Peyer's patch (tissue), 4 donors: ENCODE results near the gene TCF23. TPM values are rescaled to one million over a fixed set of nuclear protein-coding genes. Genes with fewer than 3 reads are reported as not detected.
"Not testable (repeated sequence)": the region's sequence is repeated elsewhere in the genome, so short reads cannot be mapped to it uniquely, and the experiment has no call there.

Experiments used
- DNase-seq, 3 donors: peaks; one replicate each; pipeline ENCODE4 v3.0.0-alpha.2; 2017 to 2019
- H3K27ac ChIP-seq, 4 donors: fragments of 200-600 bp; sonication (generic); one replicate each; pipeline ENCODE4 v1.5.1; 2016 to 2019
- H3K27me3 ChIP-seq, 2 donors: fragments of 200-600 bp; sonication (generic); one replicate each; pipeline ENCODE4 v1.5.1; 2019
- H3K36me3 ChIP-seq, 3 donors: fragments of 200-600 bp; sonication (generic); one replicate each; pipeline ENCODE4 v1.5.1; 2016 to 2019
- H3K4me1 ChIP-seq, 4 donors: fragments of 200-600 bp; sonication (generic); one replicate each; pipeline ENCODE4 v1.5.1; 2016 to 2019
- H3K4me3 ChIP-seq, 4 donors: fragments of 200-600 bp; sonication (generic); 1 replicate in 3 of 4; 2 replicates in 1 of 4; pipeline ENCODE4 v1.5.1; 2016 to 2019; ENCODE audit warnings: mild to moderate bottlenecking in 1 of 4
- H3K9me3 ChIP-seq, 4 donors: fragments of 200-600 bp; sonication (generic); one replicate each; pipeline ENCODE4 v1.5.1; 2016 to 2019; ENCODE audit warnings: mild to moderate bottlenecking in 1 of 4
- POLR2A ChIP-seq, 2 donors: fragments of 450-650 bp; IDR thresholded peaks; one replicate each; pipeline ENCODE4 v1.5.1; 2017; ENCODE audit warnings: antibody characterized with exemption in 2 of 2, mild to moderate bottlenecking in 2 of 2, moderate library complexity in 2 of 2
- total RNA-seq, 4 donors: library from RNA; depleted of rRNA; stranded (reverse); fragments of >200 nt; gene quantifications; one replicate each; pipeline ENCODE4 v1.1.0, GENCODE V29; 2016
- TF ChIP-seq, protein P1 (sequence below), 6 experiments: fragments of 450-650 bp in 4 of 6; fragments of 200-600 bp in 2 of 6; sonication (generic) in 1 of 6; IDR thresholded peaks; one replicate each; pipeline ENCODE4 v1.5.1; 2017 to 2019; ENCODE audit warnings: antibody characterized with exemption in 6 of 6, mild to moderate bottlenecking in 3 of 6, moderate library complexity in 1 of 6

Gene TCF23
- total RNA-seq, 4 donors from 2014 or later = not detected

- Histone ChIP-seq H3K36me3 (no peaks in the 10 kb centered on the region), H3K4me3 (no peak overlapping the region), H3K27ac (peak overlapping the region in 1 of 4 donors; percentile 11), H3K4me1 (peaks cover 0 to 9% (median 1%) of the 10 kb centered on the region in 4 donors), H3K27me3 (no peaks in the 10 kb centered on the region), H3K9me3 (no peaks in the 10 kb centered on the region)
- no peak for DNase-seq
- no peak for TF ChIP-seq POLR2A (IDR thresholded peaks at IDR 0.05)
- TF ChIP-seq, protein P1, sequence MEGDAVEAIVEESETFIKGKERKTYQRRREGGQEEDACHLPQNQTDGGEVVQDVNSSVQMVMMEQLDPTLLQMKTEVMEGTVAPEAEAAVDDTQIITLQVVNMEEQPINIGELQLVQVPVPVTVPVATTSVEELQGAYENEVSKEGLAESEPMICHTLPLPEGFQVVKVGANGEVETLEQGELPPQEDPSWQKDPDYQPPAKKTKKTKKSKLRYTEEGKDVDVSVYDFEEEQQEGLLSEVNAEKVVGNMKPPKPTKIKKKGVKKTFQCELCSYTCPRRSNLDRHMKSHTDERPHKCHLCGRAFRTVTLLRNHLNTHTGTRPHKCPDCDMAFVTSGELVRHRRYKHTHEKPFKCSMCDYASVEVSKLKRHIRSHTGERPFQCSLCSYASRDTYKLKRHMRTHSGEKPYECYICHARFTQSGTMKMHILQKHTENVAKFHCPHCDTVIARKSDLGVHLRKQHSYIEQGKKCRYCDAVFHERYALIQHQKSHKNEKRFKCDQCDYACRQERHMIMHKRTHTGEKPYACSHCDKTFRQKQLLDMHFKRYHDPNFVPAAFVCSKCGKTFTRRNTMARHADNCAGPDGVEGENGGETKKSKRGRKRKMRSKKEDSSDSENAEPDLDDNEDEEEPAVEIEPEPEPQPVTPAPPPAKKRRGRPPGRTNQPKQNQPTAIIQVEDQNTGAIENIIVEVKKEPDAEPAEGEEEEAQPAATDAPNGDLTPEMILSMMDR (IDR thresholded peaks at IDR 0.05) = no peak
Observed at GRCh38 chr2:27164960-27165763, 16.4 kb downstream of the TCF23 start.

- H3K27me3 ChIP-seq = no peaks in the 10 kb centered on the region
- H3K4me1 ChIP-seq = peaks cover 0 to 16% (median 1%) of the 10 kb centered on the region in 4 donors
- no peaks in the 10 kb centered on the region for H3K36me3 ChIP-seq
- no peak overlapping the region for H3K4me3 ChIP-seq
- H3K9me3 ChIP-seq = no peaks in the 10 kb centered on the region
- no peak overlapping the region for H3K27ac ChIP-seq
- TF ChIP-seq, protein P1 (IDR thresholded peaks at IDR 0.05) = no peak
- TF ChIP-seq POLR2A (IDR thresholded peaks at IDR 0.05) = no peak
- DNase-seq = no peak
Observed at GRCh38 chr2:27170581-27171337, 22.0 kb downstream of the TCF23 start.

- Histone ChIP-seq H3K27me3 (no peaks in the 10 kb centered on the region), H3K9me3 (no peaks in the 10 kb centered on the region), H3K36me3 (no peaks in the 10 kb centered on the region), H3K4me1 (peaks cover 0 to 16% (median 1%) of the 10 kb centered on the region in 4 donors), H3K4me3 (no peak overlapping the region), H3K27ac (no peak overlapping the region)
- TF ChIP-seq, protein P1 (IDR thresholded peaks at IDR 0.05) = no peak
- no peak for TF ChIP-seq POLR2A (IDR thresholded peaks at IDR 0.05)
- DNase-seq = no peak
Observed at GRCh38 chr2:27171351-27171848, 22.6 kb downstream of the TCF23 start.

DNA sequence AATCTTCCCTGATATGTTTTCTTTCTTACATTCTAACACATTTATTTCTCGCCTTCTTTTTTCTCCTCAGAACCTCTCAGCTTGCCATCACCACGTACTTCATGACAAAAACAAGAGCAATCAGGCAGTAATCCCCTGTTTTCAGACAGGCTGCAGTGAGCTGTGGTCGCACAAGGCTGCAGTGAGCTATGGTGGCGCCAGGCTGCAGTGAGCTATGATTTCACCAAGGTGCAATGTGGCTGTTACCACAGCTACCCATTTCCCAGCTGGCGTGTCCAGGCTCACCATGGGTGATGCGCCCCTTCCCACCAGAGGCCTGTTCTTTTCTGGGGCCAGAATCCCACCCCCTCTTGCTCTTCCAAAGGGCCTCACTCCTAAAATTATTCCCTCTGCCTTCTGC, 25.8 kb downstream of the TCF23 start:
- no peak for DNase-seq
- Histone ChIP-seq H3K9me3 (no peaks in the 10 kb centered on the region), H3K4me3 (no peak overlapping the region), H3K36me3 (no peaks in the 10 kb centered on the region), H3K27ac (no peak overlapping the region), H3K27me3 (no peaks in the 10 kb centered on the region), H3K4me1 (peaks cover 0 to 12% (median 1%) of the 10 kb centered on the region in 4 donors)
- TF ChIP-seq, protein P1 (IDR thresholded peaks at IDR 0.05) = no peak
- no peak for TF ChIP-seq POLR2A (IDR thresholded peaks at IDR 0.05)

DNA sequence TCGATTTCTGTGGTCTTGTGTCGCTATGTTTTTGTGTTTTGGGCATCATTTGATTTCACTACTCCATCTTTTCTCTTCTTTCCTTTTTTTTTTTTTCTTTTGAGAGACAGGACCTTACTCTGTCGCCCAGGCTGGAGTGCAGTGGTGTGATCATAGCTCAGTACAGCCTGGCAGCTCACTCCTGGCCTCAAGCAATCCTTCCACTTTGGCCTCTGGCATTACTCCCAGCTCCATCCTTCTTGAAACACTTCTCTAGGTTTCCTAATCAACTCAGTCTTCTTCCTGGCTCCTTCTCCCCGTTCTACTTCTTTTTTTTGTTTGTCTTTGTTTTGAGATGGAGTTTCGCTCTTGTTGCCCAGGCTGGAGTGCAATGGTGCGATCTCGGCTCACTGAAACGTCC, 26.5 kb downstream of the TCF23 start:
- Histone ChIP-seq H3K4me1 (peaks cover 0 to 5% (median 0%) of the 10 kb centered on the region in 4 donors), H3K27me3 (no peaks in the 10 kb centered on the region), H3K27ac (no peak overlapping the region), H3K9me3 (no peaks in the 10 kb centered on the region), H3K4me3 (no peak overlapping the region), H3K36me3 (no peaks in the 10 kb centered on the region)
- no peak for DNase-seq
- TF ChIP-seq, protein P1 (IDR thresholded peaks at IDR 0.05) = no peak
- no peak for TF ChIP-seq POLR2A (IDR thresholded peaks at IDR 0.05)

DNA sequence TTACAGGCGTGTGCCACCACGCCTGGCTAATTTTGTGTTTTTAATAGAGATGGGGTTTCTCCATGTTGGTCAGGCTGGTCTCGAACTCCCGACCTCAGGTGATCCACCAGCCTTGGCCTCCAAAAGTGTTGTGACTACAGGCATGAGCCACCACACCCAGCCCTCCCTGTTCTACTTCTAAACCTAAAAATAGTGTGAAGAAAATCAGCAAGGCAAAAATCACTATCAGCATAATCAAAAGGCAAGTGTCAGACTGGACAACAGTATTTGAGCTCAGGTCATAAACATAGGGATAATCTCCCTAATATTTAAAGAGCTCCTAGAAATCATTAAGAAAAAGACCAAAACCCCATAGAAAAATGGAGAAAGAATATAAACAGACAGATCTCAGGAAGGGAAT, 27.0 kb downstream of the TCF23 start:
- not testable (repeated sequence) for H3K27ac ChIP-seq, H3K36me3 ChIP-seq, H3K9me3 ChIP-seq, H3K27me3 ChIP-seq, H3K4me1 ChIP-seq, DNase-seq, H3K4me3 ChIP-seq
